Thymus (tissue), 11 donors: ENCODE measurements around the gene OXCT2. TPM values are rescaled to one million over a fixed set of nuclear protein-coding genes. Genes with fewer than 3 reads are reported as not detected.
"Not testable (repeated sequence)": the region's sequence is repeated elsewhere in the genome, so short reads cannot be mapped to it uniquely, and the experiment has no call there.

Source experiments
- DNase-seq, 9 donors: peaks; one replicate each; pipeline ENCODE4 v3.0.0-alpha.2; 2013; ENCODE audit warnings: low spot score in 9 of 9, low read depth in 6 of 9, missing footprints in 1 of 9
- H3K27ac ChIP-seq, 2 donors: one replicate each; pipeline ENCODE4 v1.5.1; 2013; ENCODE audit warnings: control low read depth in 1 of 2, low read depth in 1 of 2, low read length in 1 of 2, mild to moderate bottlenecking in 1 of 2, moderate library complexity in 1 of 2
- H3K27me3 ChIP-seq, 2 donors: one replicate each; pipeline ENCODE4 v1.5.1; 2013; ENCODE audit warnings: low read length in 1 of 2; ENCODE audit not compliant: control insufficient read depth in 2 of 2, insufficient read depth in 1 of 2
- H3K36me3 ChIP-seq, 2 donors: one replicate each; pipeline ENCODE4 v1.5.1; 2013; ENCODE audit warnings: low read length in 1 of 2, mild to moderate bottlenecking in 1 of 2, moderate library complexity in 1 of 2; ENCODE audit not compliant: control insufficient read depth in 2 of 2, insufficient read depth in 2 of 2
- H3K4me1 ChIP-seq, 2 donors: one replicate each; pipeline ENCODE4 v1.5.1; 2013; ENCODE audit warnings: low read length in 2 of 2; ENCODE audit not compliant: control insufficient read depth in 2 of 2, insufficient read depth in 2 of 2
- H3K4me3 ChIP-seq, 2 donors: one replicate each; pipeline ENCODE4 v1.5.1; 2013; ENCODE audit warnings: low read length in 2 of 2, control low read depth in 1 of 2, mild to moderate bottlenecking in 1 of 2
- H3K9me3 ChIP-seq, 2 donors: one replicate each; pipeline ENCODE4 v1.5.1; 2013; ENCODE audit warnings: low read length in 1 of 2, mild to moderate bottlenecking in 1 of 2; ENCODE audit not compliant: control insufficient read depth in 2 of 2, insufficient read depth in 1 of 2
- WGBS: extraction: QIAGEN DNeasy Blood & Tissue Kit; methylation state at CpG from one replicate; pipeline ENCODE4 v1.1.7; 2013; 5-methylcytosine and 5-hydroxymethylcytosine counted together
- polyA plus RNA-seq: library from polyadenylated mRNA; stranded (reverse); fragments of 200-250 nt; gene quantifications from one replicate; pipeline ENCODE4 v1.2.3, GENCODE V29; 2013
- total RNA-seq: library from RNA; stranded (reverse); fragments of 120-200 nt; gene quantifications from one replicate; pipeline ENCODE4 v1.2.4, GENCODE V29; 2013
- donor health status: healthy.

OXCT2 gene
- total and polyA plus RNA-seq, 2 donors = 1.6 to 2.6 TPM

GRCh38 chr1:39779821-39780220, 8.7 kb upstream of the OXCT2 start:
- H3K9me3 ChIP-seq = no peaks in the 10 kb centered on the region
- WGBS = 96% methylated on average over 5 of the region's 5 CpGs

DNA sequence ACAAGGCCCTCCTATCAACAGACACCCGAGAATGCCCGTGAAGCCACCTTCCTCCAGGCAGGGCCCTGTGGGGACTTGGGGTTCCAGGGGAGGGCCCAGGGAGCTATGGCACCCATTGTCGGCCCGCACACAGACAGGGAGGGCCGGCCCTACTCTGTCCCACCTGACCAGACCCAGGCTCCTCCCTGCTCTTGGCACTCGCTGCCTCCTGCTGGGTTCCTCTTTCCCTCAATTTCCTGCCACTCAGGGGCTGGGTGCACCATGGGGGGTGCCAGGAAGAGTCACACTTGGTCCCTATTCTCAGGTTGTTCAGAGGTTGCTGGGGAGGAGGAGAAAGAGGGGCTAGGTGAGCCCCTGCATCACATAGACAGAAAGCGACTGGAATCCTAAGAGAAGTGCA, 8.0 kb upstream of the OXCT2 start:
- no peak for DNase-seq
- H3K9me3 ChIP-seq = no peaks in the 10 kb centered on the region
- H3K4me1 ChIP-seq = no peaks in the 10 kb centered on the region
- peaks cover 0 to 22% of the 10 kb centered on the region in 2 donors for H3K27me3 ChIP-seq
- no peaks in the 10 kb centered on the region for H3K36me3 ChIP-seq
- 57% methylated on average over 7 of the region's 7 CpGs for WGBS
- H3K4me3 ChIP-seq = no peak overlapping the region
- no peak overlapping the region for H3K27ac ChIP-seq

More at GRCh38 chr1:39779821-39780220, 8.7 kb upstream of the OXCT2 start:
- Histone ChIP-seq H3K36me3 (no peaks in the 10 kb centered on the region), H3K4me3 (no peak overlapping the region), H3K27ac (no peak overlapping the region), H3K27me3 (peaks cover 0 to 22% of the 10 kb centered on the region in 2 donors), H3K4me1 (no peaks in the 10 kb centered on the region)
- DNase-seq = no peak

DNA sequence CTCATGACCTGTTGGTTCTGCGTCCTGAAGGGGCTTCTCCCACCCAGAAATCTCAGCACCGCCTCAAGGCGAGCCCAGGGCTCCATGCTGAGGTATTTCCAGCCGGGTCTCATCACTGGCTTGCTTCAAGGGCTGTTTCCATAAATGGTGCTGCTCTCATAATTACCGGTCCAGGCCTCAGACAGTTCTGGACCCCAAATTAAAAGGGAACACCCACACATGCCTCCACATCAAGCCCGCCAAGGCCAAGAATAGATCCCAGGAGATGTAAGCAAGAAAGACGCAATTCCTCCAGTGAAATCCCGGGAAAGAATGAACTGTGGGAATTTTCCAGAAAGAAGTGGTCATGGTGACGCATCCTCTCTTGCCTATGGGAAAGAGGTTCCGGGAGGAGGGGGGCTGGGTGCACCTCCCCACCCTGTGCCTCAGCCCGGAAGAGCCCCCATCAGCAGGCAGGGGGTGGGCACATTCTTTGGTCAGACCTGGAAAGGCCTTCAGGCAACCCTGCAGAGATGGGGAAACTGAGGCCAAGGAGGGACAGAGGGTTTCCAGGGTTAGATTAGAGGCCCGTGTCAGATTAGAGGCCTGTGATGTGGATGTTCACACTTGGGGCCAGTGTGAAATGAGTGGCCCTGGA, 7.4 kb upstream of the OXCT2 start:
- peaks cover 0 to 20% of the 10 kb centered on the region in 2 donors for H3K27me3 ChIP-seq
- not testable (repeated sequence) for DNase-seq, H3K4me3 ChIP-seq, H3K27ac ChIP-seq, H3K9me3 ChIP-seq, H3K4me1 ChIP-seq, H3K36me3 ChIP-seq
- WGBS = 86% methylated on average over 11 of the region's 12 CpGs

DNA sequence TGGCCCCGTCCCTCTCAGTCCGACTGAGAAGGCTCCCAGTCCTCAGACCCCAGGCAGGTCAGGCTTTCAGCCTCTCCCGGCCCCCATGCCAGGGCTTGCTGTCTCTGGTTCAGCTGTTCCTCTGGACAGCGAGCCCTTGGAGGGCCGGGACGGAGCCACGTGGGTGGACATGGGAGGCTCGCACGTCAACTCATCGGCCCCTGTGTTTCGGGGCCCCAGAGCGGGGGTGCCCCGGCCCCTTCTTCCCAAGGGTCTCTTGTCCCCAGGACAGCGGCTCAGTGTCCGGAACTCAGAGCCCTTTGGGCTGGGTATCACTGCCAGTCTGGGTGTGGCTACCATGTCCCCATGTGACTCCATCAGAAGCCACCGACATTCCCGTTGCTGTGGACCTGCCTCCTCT, 6.7 kb upstream of the OXCT2 start:
- DNase-seq, H3K27ac ChIP-seq, H3K36me3 ChIP-seq, H3K4me3 ChIP-seq, H3K9me3 ChIP-seq, H3K4me1 ChIP-seq: not testable (repeated sequence)
- peaks cover 0 to 18% of the 10 kb centered on the region in 2 donors for H3K27me3 ChIP-seq
- 95% methylated on average over 15 of the region's 17 CpGs for WGBS

GRCh38 chr1:39777306-39777705, 6.2 kb upstream of the OXCT2 start:
- H3K27me3 ChIP-seq = peaks cover 0 to 16% of the 10 kb centered on the region in 2 donors
- H3K36me3 ChIP-seq = no peaks in the 10 kb centered on the region
- no peaks in the 10 kb centered on the region for H3K4me1 ChIP-seq
- 95% methylated on average over 4 of the region's 4 CpGs for WGBS
- no peak for DNase-seq
- H3K4me3 ChIP-seq = no peak overlapping the region
- H3K27ac ChIP-seq = no peak overlapping the region
- H3K9me3 ChIP-seq = no peaks in the 10 kb centered on the region

DNA sequence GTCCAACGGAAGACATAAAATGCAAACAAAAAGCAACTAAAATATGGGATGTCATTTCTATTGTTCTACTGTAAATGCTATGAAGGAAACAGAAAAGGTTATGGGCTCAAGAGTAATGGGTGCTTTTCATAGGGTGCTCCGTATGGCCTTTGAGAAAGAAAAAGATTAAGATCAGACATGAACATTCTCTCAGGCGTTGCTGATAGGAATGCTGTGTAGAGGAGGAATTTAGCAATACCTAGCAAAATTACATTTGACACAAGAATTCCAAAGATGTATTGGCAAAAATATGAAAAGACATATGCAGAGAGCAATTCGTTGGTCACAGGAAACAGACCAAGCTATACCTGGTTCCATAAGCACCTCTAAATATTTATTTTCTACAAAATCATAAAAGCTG, 5.7 kb upstream of the OXCT2 start:
- WGBS = 86% methylated on average over 4 of the region's 4 CpGs
- Histone ChIP-seq H3K4me1 (no peaks in the 10 kb centered on the region), H3K27ac (no peak overlapping the region), H3K9me3 (no peaks in the 10 kb centered on the region), H3K4me3 (no peak overlapping the region), H3K27me3 (peaks cover 0 to 16% of the 10 kb centered on the region in 2 donors), H3K36me3 (no peaks in the 10 kb centered on the region)
- no peak for DNase-seq

GRCh38 chr1:39776400-39776713, 5.2 kb upstream of the OXCT2 start:
- Histone ChIP-seq H3K36me3 (no peaks in the 10 kb centered on the region), H3K27ac (no peak overlapping the region), H3K27me3 (peaks cover 0 to 17% of the 10 kb centered on the region in 2 donors), H3K9me3 (no peaks in the 10 kb centered on the region), H3K4me3 (no peak overlapping the region), H3K4me1 (no peaks in the 10 kb centered on the region)
- DNase-seq = no peak
- 49% methylated on average over 12 of the region's 12 CpGs for WGBS

- not testable (repeated sequence) for DNase-seq, H3K27ac ChIP-seq
- WGBS = 87% methylated on average over 15 of the region's 20 CpGs
Observed at GRCh38 chr1:39775676-39776399, 4.7 kb upstream of the OXCT2 start.

GRCh38 chr1:39775141-39775540, 4.0 kb upstream of the OXCT2 start:
- 85% methylated on average over 11 of the region's 11 CpGs for WGBS
- not testable (repeated sequence) for H3K27ac ChIP-seq, DNase-seq, H3K4me3 ChIP-seq, H3K9me3 ChIP-seq, H3K36me3 ChIP-seq, H3K4me1 ChIP-seq
- H3K27me3 ChIP-seq = peaks cover 0 to 19% of the 10 kb centered on the region in 2 donors

More at GRCh38 chr1:39775676-39776399, 4.7 kb upstream of the OXCT2 start:
- H3K27me3 ChIP-seq = peaks cover 0 to 19% of the 10 kb centered on the region in 2 donors
- not testable (repeated sequence) for H3K4me1 ChIP-seq, H3K36me3 ChIP-seq, H3K4me3 ChIP-seq, H3K9me3 ChIP-seq
